Diencephalon (tissue), 1 donor: ENCODE results near the gene NMNAT1. TPM values are rescaled to one million over a fixed set of nuclear protein-coding genes. Genes with fewer than 3 reads are reported as not detected.

ENCODE experiments used
- small RNA-seq: library from RNA; depleted of rRNA; stranded (forward); fragments of <200 nt; gene quantifications from one replicate; pipeline ENCODE3, GENCODE V24; 2014
- total RNA-seq: library from RNA; depleted of rRNA; stranded (reverse); fragments of >200 nt; gene quantifications from one replicate; pipeline ENCODE4 v1.2.3, GENCODE V29; 2014

NMNAT1 gene
- 8.1 TPM for total RNA-seq

DNA sequence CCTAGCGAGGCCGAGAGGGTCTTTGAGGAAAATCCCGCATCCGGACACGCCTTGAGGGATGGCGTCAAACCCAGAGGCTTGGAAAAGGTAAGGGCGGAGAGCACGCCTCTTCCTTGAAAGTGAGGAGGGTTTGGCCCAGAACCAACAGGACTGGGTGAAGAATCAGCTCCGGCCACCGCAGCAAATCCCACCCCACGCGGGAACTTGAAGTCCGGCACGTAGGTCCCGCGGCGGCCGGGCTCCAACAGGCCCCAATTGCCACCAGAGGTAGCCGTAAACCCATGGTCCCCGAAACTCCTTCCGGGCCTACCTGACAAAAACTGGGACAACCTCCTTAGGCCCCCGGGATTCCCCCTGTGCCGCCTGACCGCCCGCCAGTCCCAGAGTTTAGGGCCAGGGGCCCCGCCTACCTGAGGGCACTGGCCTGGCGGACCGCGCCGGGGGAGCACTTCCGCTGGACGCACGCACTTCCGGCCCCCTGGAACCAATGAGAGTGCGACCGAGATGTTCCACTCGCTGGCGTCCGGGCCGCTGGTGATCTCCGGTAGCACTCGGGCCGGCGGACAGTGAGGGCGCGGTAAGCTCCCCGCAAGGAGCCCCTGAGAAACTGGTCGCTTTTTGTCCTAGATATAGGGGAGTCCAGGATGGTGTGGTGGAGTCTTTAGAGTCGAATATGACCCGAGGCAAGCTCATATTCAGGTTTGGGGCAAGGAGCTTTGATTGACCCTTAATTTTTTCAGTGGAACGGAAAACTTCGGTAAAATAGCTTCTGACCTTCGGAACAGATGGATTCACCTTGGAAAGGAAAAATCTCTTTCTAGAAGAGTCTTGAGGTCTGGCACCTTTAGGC lies at the start of gene NMNAT1, which contains the start of gene LZIC:
Gene NMNAT1, plus strand, starts transcription at position 537 of the 850 bp plus-strand sequence. CDS start 28,599 bp downstream, outside the sequence.
Gene LZIC, minus strand, starts transcription at position 453 of the 850 bp plus-strand sequence. CDS start 6,772 bp downstream, outside the sequence.

DNA sequence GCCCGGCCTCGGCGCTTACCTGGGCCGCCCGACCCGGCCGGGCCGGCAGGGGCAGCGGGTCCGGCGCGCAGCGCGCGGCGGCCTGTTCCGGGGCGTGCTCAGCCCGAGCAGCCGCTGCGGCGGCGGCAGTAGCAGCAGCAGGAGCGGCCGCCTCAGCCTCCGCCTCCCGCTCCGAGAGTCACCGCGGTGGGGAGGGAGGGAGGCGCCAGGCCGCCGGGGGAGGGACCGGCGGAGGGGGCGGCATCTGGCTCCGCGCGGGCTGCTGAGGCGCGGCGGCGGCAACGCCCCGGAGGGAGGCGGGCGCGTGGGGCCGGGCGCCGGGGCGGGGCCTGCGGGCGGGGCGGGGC lies 33.2 kb upstream of the NMNAT1 start, which contains the start of gene CTNNBIP1:
Gene CTNNBIP1, minus strand, starts transcription at position 194 of the 347 bp plus-strand sequence. CDS start 38,205 bp downstream, outside the sequence.

DNA sequence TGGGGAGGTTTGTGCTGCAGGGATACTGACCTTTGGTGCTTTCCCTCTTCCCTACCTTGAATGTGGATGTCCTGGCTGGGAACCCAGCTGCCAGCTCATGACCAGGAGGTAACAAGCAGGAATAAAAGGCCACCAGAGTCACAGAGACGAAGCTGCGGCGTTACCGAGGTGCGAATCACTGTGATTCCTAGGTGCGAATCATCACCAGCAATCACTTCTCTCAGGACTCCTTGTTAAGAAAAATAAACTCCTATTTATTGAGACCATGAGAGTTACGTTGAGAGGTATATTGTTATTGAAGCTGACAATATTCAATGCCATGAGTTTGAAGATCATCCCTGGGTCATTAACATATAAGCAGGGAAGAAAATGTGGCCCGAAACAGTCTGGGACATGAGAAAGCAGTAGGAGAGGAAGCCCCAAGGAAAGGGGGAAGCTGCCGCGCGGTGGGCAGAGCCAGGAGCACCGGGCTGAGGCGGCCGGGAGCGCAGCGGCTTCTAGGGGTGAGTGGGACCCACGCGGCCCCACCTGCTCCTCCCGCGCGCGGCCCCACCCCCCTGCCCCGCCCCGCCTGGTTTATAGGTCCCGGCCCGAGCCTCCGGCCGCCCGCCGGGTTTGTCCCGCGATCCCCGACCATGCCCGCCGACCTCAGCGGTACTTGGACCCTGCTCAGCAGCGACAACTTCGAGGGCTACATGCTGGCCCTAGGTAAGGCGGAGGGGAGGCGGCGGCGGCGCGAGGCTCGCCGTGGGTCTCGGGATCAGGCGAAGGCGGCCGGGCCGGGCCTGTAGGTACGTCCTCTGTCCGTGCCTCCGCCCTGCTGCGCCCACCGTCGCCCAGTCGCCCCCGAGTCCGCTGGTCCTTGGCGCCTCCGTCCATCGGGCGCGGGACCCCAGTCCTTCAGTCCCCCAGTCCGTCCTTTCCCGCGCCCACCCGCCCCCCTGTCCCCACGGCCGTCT lies 53.6 kb downstream of the NMNAT1 start, which contains the start of gene RBP7:
Gene RBP7, plus strand, starts transcription at position 605 of the 959 bp plus-strand sequence. Its CDS starts 31 bp downstream, at position 636.

DNA sequence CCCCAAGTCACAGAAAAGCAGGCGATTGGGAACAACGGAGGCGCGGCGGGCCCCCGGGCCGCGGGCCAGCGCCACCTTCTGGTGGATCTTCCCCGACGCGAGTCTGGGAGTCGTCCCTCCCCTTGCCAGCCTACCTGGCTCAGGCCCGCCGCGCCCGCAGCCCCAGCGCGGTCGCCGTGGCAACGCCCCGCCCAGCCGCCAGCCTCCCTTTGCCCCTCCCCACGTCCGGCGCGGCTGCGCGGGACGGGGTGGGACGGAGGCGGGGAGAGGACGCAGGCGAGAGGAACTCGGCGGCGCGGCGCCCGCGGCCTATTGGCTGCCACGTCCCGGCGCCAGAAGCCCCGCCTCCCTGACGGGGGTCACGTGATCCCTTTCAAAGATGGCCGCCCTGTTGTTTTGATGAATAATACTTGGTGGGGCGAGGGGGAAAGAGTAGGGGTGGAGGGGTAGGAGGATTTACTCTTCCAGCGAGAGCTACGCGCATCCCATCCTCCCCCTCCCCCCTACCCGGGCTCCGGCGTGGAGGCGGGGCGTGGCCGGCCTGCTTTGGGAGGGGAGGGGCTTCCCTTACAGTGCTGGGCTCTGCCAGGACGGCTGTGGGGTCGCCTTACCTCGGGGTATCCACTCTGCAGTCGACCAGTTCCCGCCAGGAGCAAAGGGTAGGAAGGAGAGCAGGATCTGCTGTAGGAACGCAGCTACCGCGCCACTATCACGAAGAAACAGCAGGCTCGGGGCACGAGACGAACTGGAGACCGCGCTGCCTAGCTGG lies 89.5 kb downstream of the NMNAT1 start, which contains the start of gene UBE4B:
Gene UBE4B, plus strand, starts transcription at position 369 of the 769 bp plus-strand sequence. CDS start 713 bp downstream, outside the sequence.

Small RNAs within 50 kb of the gene (small RNA-seq; reads per million reads assigned to genes)
- not detected for gene MIR5697

Other genes starting within 250 kb of the NMNAT1 start
- gene CLSTN1, start 119.5 kb upstream of the NMNAT1 start, total RNA-seq, result 233 TPM
- gene CTNNBIP1, start 33.2 kb upstream of the NMNAT1 start, total RNA-seq, result 46.6 TPM
- gene LZIC, start 84 bp upstream of the NMNAT1 start, total RNA-seq, result 66.9 TPM
- gene RBP7, start 53.8 kb downstream of the NMNAT1 start, total RNA-seq, result not detected
- 42.0 TPM for gene UBE4B, start 89.5 kb downstream of the NMNAT1 start, total RNA-seq